ENCODE data around the gene SNRNP25. TPM values are rescaled to one million over a fixed set of nuclear protein-coding genes. Genes with fewer than 3 reads are reported as not detected.

Gene SNRNP25
- polyA plus RNA-seq, 3 donors = 18.5 to 32.2 (median 31.6) TPM

- Mint-ChIP-seq H3K9me3 (no peaks in the 10 kb centered on the region), H3K27ac (no peak overlapping the region), H3K36me3 (peaks cover 28 to 29% of the 10 kb centered on the region in 2 donors), H3K27me3 (ENCODE audit: low read depth in 3 of 3) (peaks cover 2 to 5% (median 3%) of the 10 kb centered on the region in 3 donors), H3K4me3 (no peak overlapping the region), H3K4me1 (peaks cover 10% of the 10 kb centered on the region)
- Histone ChIP-seq H3K4me3 (replicated peaks in 1 of 3; ENCODE audit: low read depth in 2 of 3, low read length in 3 of 3) (no peak overlapping the region), H3K79me2 (ENCODE audit: insufficient read depth, low read length) (no peaks in the 10 kb centered on the region), H3K36me3 (replicated peaks in 1 of 2; ENCODE audit: control insufficient read depth in 1 of 2, insufficient read depth in 2 of 2, low read length in 2 of 2) (peaks cover 6 to 23% of the 10 kb centered on the region in 2 donors), H3K27ac (ENCODE audit: low read depth in 1 of 2, low read length in 2 of 2) (no peak overlapping the region), H3K4me1 (ENCODE audit: control insufficient read depth in 1 of 2, insufficient read depth in 2 of 2, low read length in 2 of 2) (no peaks in the 10 kb centered on the region), H3K9ac (ENCODE audit: insufficient read depth, low read length, poor library complexity, severe bottlenecking) (no peak overlapping the region), H3K27me3 (ENCODE audit: control insufficient read depth in 2 of 2, insufficient read depth in 2 of 2, low read length in 2 of 2) (no peaks in the 10 kb centered on the region), H3K9me3 (replicated peaks in 1 of 2; ENCODE audit: control insufficient read depth in 1 of 2, insufficient read depth in 1 of 2, low read length in 2 of 2) (no peaks in the 10 kb centered on the region), H2AFZ (ENCODE audit: insufficient read depth, low read depth, low read length, poor library complexity, severe bottlenecking) (no peak overlapping the region), H4K20me1 (ENCODE audit: insufficient read depth, low read length) (no peaks in the 10 kb centered on the region), H3K4me2 (replicated peaks; ENCODE audit: extremely low read depth, low read length, poor library complexity, severe bottlenecking) (no peak overlapping the region)
- WGBS (ENCODE audit: insufficient coverage) = 93% methylated on average over 7 of the region's 11 CpGs
- no peak for DNase-seq
- TF ChIP-seq CTCF (IDR thresholded peaks at IDR 0.05) = no peak
- intact Hi-C loops (cut with micrococcal nuclease) = no loop called here
These were observed 6.5 kb downstream of the SNRNP25 start for GRCh38 chr16:60166-60565.

GRCh38 chr16:60929-61878 is 7.6 kb downstream of the SNRNP25 start:
- H3K36me3 ChIP-seq (replicated peaks in 1 of 2; ENCODE audit: control insufficient read depth in 1 of 2, insufficient read depth in 2 of 2, low read length in 2 of 2) = peaks cover 6 to 13% of the 10 kb centered on the region in 2 donors
- DNase-seq = no peak
- no peak overlapping the region for H3K4me3 Mint-ChIP-seq
- H3K27ac ChIP-seq (ENCODE audit: low read depth in 1 of 2, low read length in 2 of 2) = no peak overlapping the region
- no peaks in the 10 kb centered on the region for H3K9me3 ChIP-seq (replicated peaks in 1 of 2; ENCODE audit: control insufficient read depth in 1 of 2, insufficient read depth in 1 of 2, low read length in 2 of 2)
- H3K4me1 ChIP-seq (ENCODE audit: control insufficient read depth in 1 of 2, insufficient read depth in 2 of 2, low read length in 2 of 2) = no peaks in the 10 kb centered on the region
- peaks cover 0 to 2% of the 10 kb centered on the region in 2 donors for H3K27me3 ChIP-seq (ENCODE audit: control insufficient read depth in 2 of 2, insufficient read depth in 2 of 2, low read length in 2 of 2)
- H3K27me3 Mint-ChIP-seq (ENCODE audit: low read depth in 3 of 3) = peaks cover 2 to 10% (median 6%) of the 10 kb centered on the region in 3 donors
- H3K79me2 ChIP-seq (ENCODE audit: insufficient read depth, low read length) = no peaks in the 10 kb centered on the region
- no peaks in the 10 kb centered on the region for H4K20me1 ChIP-seq (ENCODE audit: insufficient read depth, low read length)
- peaks cover 15% of the 10 kb centered on the region for H3K4me1 Mint-ChIP-seq
- no peaks in the 10 kb centered on the region for H3K9me3 Mint-ChIP-seq
- H3K4me2 ChIP-seq (replicated peaks; ENCODE audit: extremely low read depth, low read length, poor library complexity, severe bottlenecking) = no peak overlapping the region
- no peak overlapping the region for H2AFZ ChIP-seq (ENCODE audit: insufficient read depth, low read depth, low read length, poor library complexity, severe bottlenecking)
- intact Hi-C loops (cut with micrococcal nuclease) = no loop called here
- no peak overlapping the region for H3K27ac Mint-ChIP-seq
- peaks cover 19 to 21% of the 10 kb centered on the region in 2 donors for H3K36me3 Mint-ChIP-seq
- no peak overlapping the region for H3K9ac ChIP-seq (ENCODE audit: insufficient read depth, low read length, poor library complexity, severe bottlenecking)
- H3K4me3 ChIP-seq (replicated peaks in 1 of 3; ENCODE audit: low read depth in 2 of 3, low read length in 3 of 3) = no peak overlapping the region
- 95% methylated on average over 67 of the region's 89 CpGs for WGBS (ENCODE audit: insufficient coverage)
- no peak for TF ChIP-seq CTCF (IDR thresholded peaks at IDR 0.05)

Data from CD14-positive monocyte (primary cell).